Activated CD8-positive, alpha-beta memory T cell treated with anti-CD3 and anti-CD28 coated beads, Interleukin-2, amount 10 ng/mL, durations not matched to agents 7 days and 5 days (primary cell): ENCODE results near the gene KCNMB4. TPM values are rescaled to one million over a fixed set of nuclear protein-coding genes. Genes with fewer than 3 reads are reported as not detected.

ENCODE experiments used
- ATAC-seq: fragments of 150-1000 bp; cut with Tn5 transposase; one replicate; pipeline ENCODE4 v1.10.0; 2021; ENCODE audit warnings: moderate library complexity
- CTCF ChIA-PET: fragments of 350-600 bp; sonication (Branson Sonifier 250); formaldehyde crosslinking; loops from one replicate; lab custom pipeline; 2021; ENCODE audit warnings: antibody characterized with exemption; lab: Charles Lee
- DNase-seq: peaks from one replicate; pipeline ENCODE4 v3.0.0-alpha.2; 2020
- H3K27ac Mint-ChIP-seq: one replicate; pipeline ENCODE4 v1.8.0; 2021; ENCODE audit warnings: mild to moderate bottlenecking, mixed read lengths
- H3K27me3 Mint-ChIP-seq: one replicate; pipeline ENCODE4 v1.8.0; 2021; ENCODE audit warnings: mixed read lengths
- H3K36me3 Mint-ChIP-seq: one replicate; pipeline ENCODE4 v1.8.0; 2021; ENCODE audit warnings: mild to moderate bottlenecking, mixed read lengths
- H3K4me1 Mint-ChIP-seq: one replicate; pipeline ENCODE4 v1.8.0; 2021; ENCODE audit warnings: mixed read lengths
- H3K4me3 Mint-ChIP-seq: one replicate; pipeline ENCODE4 v1.8.0; 2021; ENCODE audit warnings: mild to moderate bottlenecking, moderate library complexity, mixed read lengths
- H3K9me3 Mint-ChIP-seq: one replicate; pipeline ENCODE4 v1.8.0; 2022; ENCODE audit warnings: low read depth, mixed read lengths
- total RNA-seq, 2 experiments: library from RNA; stranded (reverse); gene quantifications; one replicate each; pipeline ENCODE4 v1.2.3, GENCODE V29; 2021

The KCNMB4 gene
- total RNA-seq, 2 experiments from 2014 or later, result 0.32 to 0.40 TPM

- CTCF ChIA-PET, result no interaction called here
- Mint-ChIP-seq H3K4me3 (no peak overlapping the region), H3K27me3 (no peaks in the 10 kb centered on the region), H3K36me3 (no peaks in the 10 kb centered on the region), H3K4me1 (no peaks in the 10 kb centered on the region), H3K9me3 (peaks cover 3% of the 10 kb centered on the region), H3K27ac (no peak overlapping the region)
- ATAC-seq (no peak), DNase-seq (no peak)
Observed at GRCh38 chr12:70467918-70468733, 102.0 kb downstream of the KCNMB4 start.

GRCh38 chr12:70468741-70469140 is 102.7 kb downstream of the KCNMB4 start:
- Mint-ChIP-seq H3K27ac (no peak overlapping the region), H3K4me3 (no peak overlapping the region), H3K36me3 (no peaks in the 10 kb centered on the region), H3K9me3 (peaks cover 3% of the 10 kb centered on the region), H3K4me1 (no peaks in the 10 kb centered on the region), H3K27me3 (no peaks in the 10 kb centered on the region)
- ATAC-seq (no peak), DNase-seq (no peak)
- CTCF ChIA-PET, result no interaction called here

- DNase-seq (no peak), ATAC-seq (no peak)
- Mint-ChIP-seq H3K27ac (no peak overlapping the region), H3K9me3 (no peaks in the 10 kb centered on the region), H3K27me3 (no peaks in the 10 kb centered on the region), H3K36me3 (no peaks in the 10 kb centered on the region), H3K4me1 (no peaks in the 10 kb centered on the region), H3K4me3 (no peak overlapping the region)
- CTCF ChIA-PET, result no interaction called here
Observed at GRCh38 chr12:70469221-70469820, 103.2 kb downstream of the KCNMB4 start.

- H3K4me3 Mint-ChIP-seq, result no peak overlapping the region
- CTCF ChIA-PET, result no interaction called here
Observed at GRCh38 chr12:70482764-70483163, 116.7 kb downstream of the KCNMB4 start.

More at GRCh38 chr12:70482764-70483163, 116.7 kb downstream of the KCNMB4 start:
- Mint-ChIP-seq H3K9me3 (no peaks in the 10 kb centered on the region), H3K27ac (no peak overlapping the region), H3K36me3 (no peaks in the 10 kb centered on the region), H3K27me3 (peaks cover 5% of the 10 kb centered on the region), H3K4me1 (no peaks in the 10 kb centered on the region)
- no peak for ATAC-seq
- no peak for DNase-seq

Other genes starting within 250 kb of the KCNMB4 start
- gene CNOT2, start 122.9 kb upstream of the KCNMB4 start, total RNA-seq, result 10 to 100 TPM; 65.2 to 68.4 TPM